HG03521 (cell line): ENCODE data around the gene GCSH.
"Not testable (repeated sequence)": the region's sequence is repeated elsewhere in the genome, so short reads cannot be mapped to it uniquely, and the experiment has no call there.

ENCODE experiments used
- ATAC-seq: cut with Tn5 transposase; IDR thresholded peaks from one replicate; pipeline ENCODE4 v1.9.1; 2021; ENCODE audit warnings: mild to moderate bottlenecking, moderate library complexity; ENCODE audit not compliant: unreplicated experiment

GCSH gene

GRCh38 chr16:81095953-81096714, at the start of gene GCSH:
Gene GCSH (minus strand): TSS chr16:81096395. CDS start chr16:81096278, 117 bp downstream.
- peak; percentile 98 for ATAC-seq

GRCh38 chr16:81143921-81144471, 47.8 kb upstream of the GCSH start:
- ATAC-seq, result no peak

GRCh38 chr16:81142864-81143263, 46.7 kb upstream of the GCSH start:
- no peak for ATAC-seq

- no peak for ATAC-seq
Measured at GRCh38 chr16:81140930-81141780, 45.0 kb upstream of the GCSH start.

GRCh38 chr16:81138831-81139557, 42.8 kb upstream of the GCSH start:
- ATAC-seq, result no peak

- ATAC-seq, result no peak
Measured at GRCh38 chr16:81137754-81138153, 41.6 kb upstream of the GCSH start.

GRCh38 chr16:81136390-81137335, 40.5 kb upstream of the GCSH start:
- no peak for ATAC-seq

- no peak for ATAC-seq
Measured at GRCh38 chr16:81130126-81130525, 33.9 kb upstream of the GCSH start.

GRCh38 chr16:81128726-81129524, 32.7 kb upstream of the GCSH start:
- ATAC-seq, result no peak

- ATAC-seq, result no peak
Measured at GRCh38 chr16:81127051-81127450, 30.9 kb upstream of the GCSH start.

GRCh38 chr16:81123092-81123852, 27.1 kb upstream of the GCSH start:
- no peak for ATAC-seq

GRCh38 chr16:81121474-81121990, 25.3 kb upstream of the GCSH start:
- no peak for ATAC-seq

GRCh38 chr16:81117436-81117835, 21.2 kb upstream of the GCSH start:
- no peak for ATAC-seq

GRCh38 chr16:81116285-81116684, 20.1 kb upstream of the GCSH start:
- ATAC-seq, result no peak

GRCh38 chr16:81112453-81112852, 16.3 kb upstream of the GCSH start:
- no peak for ATAC-seq

GRCh38 chr16:81109274-81109673, 13.1 kb upstream of the GCSH start:
- not testable (repeated sequence) for ATAC-seq

GRCh38 chr16:81107511-81107910, 11.3 kb upstream of the GCSH start:
- ATAC-seq, result no peak

- no peak for ATAC-seq
Measured at GRCh38 chr16:81106826-81107503, 10.8 kb upstream of the GCSH start.
